GM12872 (cell line): ENCODE results near the gene CTNND2.

Experiments
- TF ChIP-seq, protein P1 (sequence below): IDR thresholded peaks from 3 replicates; pipeline ENCODE4 v1.5.1; 2011; ENCODE audit warnings: low read depth, mild to moderate bottlenecking, low read length, moderate library complexity; ENCODE audit not compliant: insufficient read depth

CTNND2 gene

DNA sequence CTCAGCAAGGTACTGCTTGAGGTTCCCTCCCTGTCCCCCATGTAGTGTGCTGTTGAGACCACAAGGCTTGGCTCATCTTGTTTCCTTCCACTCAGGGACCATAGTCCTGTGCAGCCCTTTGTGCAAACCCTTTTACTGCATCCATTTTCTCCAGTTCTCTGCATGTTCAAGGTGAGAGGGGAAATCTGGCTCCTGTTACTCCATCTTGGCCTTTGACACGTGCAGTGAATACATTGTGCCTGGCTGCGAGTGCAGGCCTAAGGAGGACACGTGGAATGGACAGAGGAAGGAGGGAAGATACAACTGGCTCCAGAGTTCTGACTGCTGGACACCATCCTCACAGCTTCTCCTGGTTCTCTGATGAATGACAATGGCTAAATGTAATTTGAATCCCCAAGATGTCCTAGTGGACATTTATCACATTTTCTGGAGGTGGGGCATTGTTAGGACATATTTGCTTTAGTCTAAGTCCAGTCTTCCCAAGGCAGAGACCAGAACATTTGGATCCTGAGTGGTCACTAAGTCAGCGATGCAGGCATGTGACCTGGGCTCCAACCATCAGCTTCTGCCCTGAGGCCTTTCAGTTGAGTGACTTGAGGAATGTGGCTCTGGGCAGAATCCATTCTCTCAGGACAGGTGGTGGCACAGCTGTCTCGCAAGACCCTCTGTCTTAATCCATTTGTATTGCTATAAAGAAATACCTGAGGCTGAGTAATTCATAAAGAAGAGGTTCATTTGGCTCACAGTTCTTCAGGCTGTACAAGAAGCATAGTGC is 954.2 kb downstream of the CTNND2 start:
- TF ChIP-seq, protein P1, sequence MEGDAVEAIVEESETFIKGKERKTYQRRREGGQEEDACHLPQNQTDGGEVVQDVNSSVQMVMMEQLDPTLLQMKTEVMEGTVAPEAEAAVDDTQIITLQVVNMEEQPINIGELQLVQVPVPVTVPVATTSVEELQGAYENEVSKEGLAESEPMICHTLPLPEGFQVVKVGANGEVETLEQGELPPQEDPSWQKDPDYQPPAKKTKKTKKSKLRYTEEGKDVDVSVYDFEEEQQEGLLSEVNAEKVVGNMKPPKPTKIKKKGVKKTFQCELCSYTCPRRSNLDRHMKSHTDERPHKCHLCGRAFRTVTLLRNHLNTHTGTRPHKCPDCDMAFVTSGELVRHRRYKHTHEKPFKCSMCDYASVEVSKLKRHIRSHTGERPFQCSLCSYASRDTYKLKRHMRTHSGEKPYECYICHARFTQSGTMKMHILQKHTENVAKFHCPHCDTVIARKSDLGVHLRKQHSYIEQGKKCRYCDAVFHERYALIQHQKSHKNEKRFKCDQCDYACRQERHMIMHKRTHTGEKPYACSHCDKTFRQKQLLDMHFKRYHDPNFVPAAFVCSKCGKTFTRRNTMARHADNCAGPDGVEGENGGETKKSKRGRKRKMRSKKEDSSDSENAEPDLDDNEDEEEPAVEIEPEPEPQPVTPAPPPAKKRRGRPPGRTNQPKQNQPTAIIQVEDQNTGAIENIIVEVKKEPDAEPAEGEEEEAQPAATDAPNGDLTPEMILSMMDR: no peak

DNA sequence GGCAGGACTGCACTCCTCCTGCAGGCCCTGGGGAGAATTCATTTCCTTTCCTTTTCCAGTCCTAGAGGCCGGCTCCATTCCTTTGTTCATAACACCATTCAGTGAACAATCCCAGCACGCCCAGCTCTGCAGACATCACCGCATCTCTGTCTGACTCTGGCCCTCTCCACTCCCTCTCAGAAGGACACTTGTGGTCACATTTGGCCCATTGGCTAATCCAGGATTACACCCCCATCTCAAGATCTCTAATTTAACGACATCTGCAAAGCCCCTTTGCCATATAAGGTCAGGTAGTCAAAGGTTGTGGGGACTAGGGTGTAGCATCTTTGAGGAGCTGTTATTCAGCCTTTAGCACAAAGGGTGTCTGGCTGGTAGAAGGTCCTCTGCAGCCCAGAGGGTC is 958.2 kb downstream of the CTNND2 start:
- TF ChIP-seq, protein P1: no peak

DNA sequence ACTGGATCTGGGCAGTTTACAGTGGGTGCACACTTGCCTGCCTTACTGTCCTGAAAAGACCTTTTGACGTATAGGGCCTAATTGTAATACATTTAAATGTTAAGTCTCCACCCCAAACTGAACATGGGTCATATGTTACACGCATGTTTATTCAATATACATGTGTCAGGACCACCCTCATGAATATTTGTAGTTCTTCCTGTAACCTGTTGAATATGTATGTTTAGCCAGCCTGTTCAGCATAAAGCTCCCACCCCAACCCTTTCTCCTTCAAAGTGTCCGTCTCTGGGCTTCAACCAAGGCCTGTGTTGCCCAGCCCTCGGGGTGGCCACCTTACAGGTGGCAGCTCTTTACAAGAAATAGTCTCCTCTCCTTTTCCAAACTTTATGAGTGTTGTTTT is 962.3 kb downstream of the CTNND2 start:
- TF ChIP-seq, protein P1: no peak

DNA sequence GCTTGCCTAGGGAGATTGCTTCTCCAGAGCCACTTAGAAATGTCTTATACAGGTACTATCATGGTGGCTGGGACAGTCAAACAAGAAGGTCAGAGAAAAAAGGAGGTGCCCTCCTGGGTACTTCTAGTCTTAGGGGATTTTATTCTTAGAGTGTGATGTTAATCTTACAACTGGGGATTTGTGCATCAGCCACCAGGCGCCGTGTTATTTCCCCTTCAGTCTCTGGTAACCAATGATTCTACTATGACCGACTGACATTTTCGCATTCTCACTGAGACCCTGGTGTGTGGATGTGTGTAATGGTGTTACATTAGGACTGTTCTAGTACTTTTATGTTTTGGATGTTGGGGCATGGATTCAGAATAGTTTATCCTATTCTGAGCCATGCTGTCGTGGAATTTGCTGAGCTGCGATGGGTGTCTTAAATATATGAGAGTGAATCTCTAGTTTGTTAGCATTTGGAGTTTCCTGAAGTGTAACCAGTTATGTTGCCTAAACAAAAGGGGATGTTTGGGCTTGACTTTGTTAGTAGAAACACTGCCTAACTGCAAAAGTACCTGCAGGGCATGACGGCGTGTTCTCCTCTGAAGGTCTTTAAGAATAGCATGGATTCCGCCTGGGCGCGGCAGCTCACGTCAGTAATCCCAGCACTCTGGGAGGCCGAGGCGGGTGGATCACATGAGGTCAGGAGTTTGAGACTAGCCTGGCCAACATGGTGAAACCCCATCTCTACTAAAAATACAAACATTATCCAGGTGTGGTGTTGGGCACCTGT is 968.0 kb downstream of the CTNND2 start:
- TF ChIP-seq, protein P1: no peak

DNA sequence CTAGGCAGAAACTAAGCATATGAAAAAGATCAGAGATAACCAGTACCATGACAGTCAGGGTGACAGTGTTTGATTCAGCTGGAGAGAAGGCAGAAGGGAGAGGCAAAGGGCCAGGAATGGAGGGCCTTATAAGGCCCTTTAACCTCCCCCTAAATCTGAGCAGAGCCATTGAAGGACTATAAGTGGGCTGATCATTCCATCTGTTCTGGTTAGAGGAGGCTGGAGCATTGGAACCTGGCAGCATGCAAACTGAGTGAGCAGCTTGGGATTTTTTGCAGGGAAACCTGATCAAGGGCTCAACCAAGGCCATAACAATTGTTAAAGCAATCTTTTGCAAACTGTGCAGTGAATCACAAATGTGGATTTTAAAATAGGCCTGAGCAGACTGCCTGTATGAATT is 968.7 kb downstream of the CTNND2 start:
- TF ChIP-seq, protein P1: no peak

DNA sequence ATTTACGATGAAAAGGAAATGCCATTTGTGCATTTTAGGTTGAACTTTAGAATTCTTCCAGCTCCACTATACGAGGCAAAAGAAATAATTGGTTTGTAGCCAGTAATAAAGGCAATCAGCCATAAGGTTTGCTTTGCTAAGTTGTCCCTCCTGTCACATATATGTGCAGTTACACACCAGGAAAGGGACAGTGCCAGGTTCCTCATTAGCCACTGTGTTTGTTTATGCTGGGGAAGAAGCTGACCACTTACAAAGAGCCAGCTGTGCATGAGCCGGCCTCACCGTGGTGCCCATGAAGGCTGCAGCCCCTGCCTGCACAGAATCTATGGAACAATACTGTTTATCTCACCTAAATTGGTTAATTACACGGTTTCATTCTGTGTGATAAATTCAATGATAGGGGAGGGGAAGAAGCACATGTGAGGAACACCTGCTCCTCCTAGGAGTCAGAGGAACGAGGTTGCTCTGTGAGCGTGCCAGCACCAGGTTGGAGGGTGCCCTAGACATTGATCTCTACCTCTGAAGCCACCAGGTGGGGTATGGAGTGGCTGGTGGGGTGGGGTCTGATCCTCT is 969.4 kb downstream of the CTNND2 start:
- TF ChIP-seq, protein P1: no peak

DNA sequence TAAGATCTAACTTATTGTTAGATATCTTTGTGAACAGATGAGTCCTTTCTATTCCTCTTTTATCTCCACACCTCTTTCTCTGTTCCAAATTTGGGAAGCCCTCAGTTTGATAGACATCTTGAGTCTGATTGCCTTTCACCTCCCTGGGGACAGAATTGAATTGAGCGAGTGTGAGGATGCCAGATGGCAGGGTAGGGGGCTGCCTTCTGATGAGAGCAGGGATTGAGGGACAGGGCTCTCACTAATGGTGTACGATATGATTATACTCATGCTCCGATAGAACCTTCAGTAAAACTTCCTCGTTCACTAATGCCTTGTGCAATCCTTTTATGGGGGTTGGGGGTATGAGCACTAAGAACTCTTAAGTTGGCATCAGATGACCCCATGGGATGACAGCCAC is 971.1 kb downstream of the CTNND2 start:
- TF ChIP-seq, protein P1: no peak
